AG04450 (cell line): Measurements from ENCODE around the gene GAREM1. TPM values are rescaled to one million over a fixed set of nuclear protein-coding genes. Genes with fewer than 3 reads are reported as not detected.
"Not testable (repeated sequence)": the region's sequence is repeated elsewhere in the genome, so short reads cannot be mapped to it uniquely, and the experiment has no call there.

Source experiments
- CTCF ChIA-PET: fragments of 300-600, 350-600 bp; formaldehyde crosslinking; extraction: SDS; loops from one replicate; lab custom pipeline; 2022; ENCODE audit warnings: antibody characterized with exemption, inconsistent platforms; lab: Charles Lee
- POLR2A ChIA-PET: fragments of 350-600 bp; formaldehyde crosslinking; extraction: SDS; loops from one replicate; lab custom pipeline; 2021; ENCODE audit warnings: antibody characterized with exemption, inconsistent platforms; lab: Yijun Ruan, JAX
- DNase-seq: peaks from one replicate; pipeline ENCODE4 v3.0.0-alpha.2; 2011; ENCODE audit warnings: low read depth, low spot score
- H3K27ac ChIP-seq: one replicate; pipeline ENCODE4 v1.5.1; 2012; ENCODE audit warnings: low read depth, low read length, control low read depth
- H3K27me3 ChIP-seq: one replicate; pipeline ENCODE4 v1.6.0; 2012; ENCODE audit warnings: low read length; ENCODE audit not compliant: control insufficient read depth, insufficient read depth
- H3K4me3 ChIP-seq: 2 replicates; pipeline ENCODE4 v1.5.1; 2011; ENCODE audit warnings: mild to moderate bottlenecking, low read depth, low read length, control low read depth
- H3K9me3 ChIP-seq: 2 replicates; pipeline ENCODE4 v1.5.1; 2012; ENCODE audit warnings: low read length; ENCODE audit not compliant: control insufficient read depth, insufficient read depth
- polyA plus RNA-seq: library from polyadenylated mRNA; depleted of rRNA; stranded (reverse); fragments of >200 nt; gene quantifications from 2 replicates; pipeline ENCODE4 v1.2.3, GENCODE V29; 2011
- TF ChIP-seq, protein P1 (sequence below): IDR thresholded peaks from 2 replicates; pipeline ENCODE4 v1.5.1; 2011; ENCODE audit warnings: low read depth, low read length, control low read depth, inconsistent platforms

The GAREM1 gene
- polyA plus RNA-seq, 1 experiment: 3.4 TPM

GRCh38 chr18:32476106-32476505, 5.4 kb upstream of the GAREM1 start:
- ChIA-PET POLR2A (no interaction called here), CTCF (interaction anchor here (8.5 kb wide), 1 partner anchor 197 kb away, joined by 608 read pairs; no protein-coding TSS in a partner anchor)
- H3K9me3 ChIP-seq: no peaks in the 10 kb centered on the region
- no peak for DNase-seq
- TF ChIP-seq, protein P1, sequence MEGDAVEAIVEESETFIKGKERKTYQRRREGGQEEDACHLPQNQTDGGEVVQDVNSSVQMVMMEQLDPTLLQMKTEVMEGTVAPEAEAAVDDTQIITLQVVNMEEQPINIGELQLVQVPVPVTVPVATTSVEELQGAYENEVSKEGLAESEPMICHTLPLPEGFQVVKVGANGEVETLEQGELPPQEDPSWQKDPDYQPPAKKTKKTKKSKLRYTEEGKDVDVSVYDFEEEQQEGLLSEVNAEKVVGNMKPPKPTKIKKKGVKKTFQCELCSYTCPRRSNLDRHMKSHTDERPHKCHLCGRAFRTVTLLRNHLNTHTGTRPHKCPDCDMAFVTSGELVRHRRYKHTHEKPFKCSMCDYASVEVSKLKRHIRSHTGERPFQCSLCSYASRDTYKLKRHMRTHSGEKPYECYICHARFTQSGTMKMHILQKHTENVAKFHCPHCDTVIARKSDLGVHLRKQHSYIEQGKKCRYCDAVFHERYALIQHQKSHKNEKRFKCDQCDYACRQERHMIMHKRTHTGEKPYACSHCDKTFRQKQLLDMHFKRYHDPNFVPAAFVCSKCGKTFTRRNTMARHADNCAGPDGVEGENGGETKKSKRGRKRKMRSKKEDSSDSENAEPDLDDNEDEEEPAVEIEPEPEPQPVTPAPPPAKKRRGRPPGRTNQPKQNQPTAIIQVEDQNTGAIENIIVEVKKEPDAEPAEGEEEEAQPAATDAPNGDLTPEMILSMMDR: no peak
- no peak overlapping the region for H3K27ac ChIP-seq
- no peak overlapping the region for H3K4me3 ChIP-seq
- H3K27me3 ChIP-seq: peaks cover 4% of the 10 kb centered on the region

- H3K27me3 ChIP-seq, H3K9me3 ChIP-seq, H3K27ac ChIP-seq, DNase-seq, H3K4me3 ChIP-seq, POLR2A ChIA-PET: not testable (repeated sequence)
- CTCF ChIA-PET: interaction anchor here (0.6 to 8.5 kb wide), 3 partner anchors 77 to 196 kb away, joined by 3 to 608 read pairs (median 3); no protein-coding TSS in a partner anchor
Observed at GRCh38 chr18:32475069-32475468, 4.4 kb upstream of the GAREM1 start.

DNA sequence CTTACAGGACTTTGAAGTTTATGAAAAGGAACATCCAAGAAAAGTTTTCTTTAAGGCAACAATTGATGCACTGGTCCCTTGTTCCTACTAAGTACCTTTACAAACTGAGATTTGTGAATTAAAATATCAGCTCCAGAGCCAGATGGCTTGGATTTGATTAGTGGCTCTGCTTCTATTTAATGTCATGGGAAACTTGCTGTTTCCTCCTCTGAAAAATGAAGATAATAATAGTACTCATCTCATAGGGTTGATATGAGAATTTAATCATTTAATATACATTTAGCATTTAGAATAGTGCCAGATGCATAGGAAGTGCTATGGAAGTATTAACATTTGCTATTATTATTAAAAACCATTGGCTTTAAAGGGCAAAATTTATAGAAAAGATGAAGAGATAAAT, 2.6 kb upstream of the GAREM1 start:
- Histone ChIP-seq H3K4me3 (no peak overlapping the region), H3K27ac (no peak overlapping the region), H3K9me3 (no peaks in the 10 kb centered on the region), H3K27me3 (peaks cover 4% of the 10 kb centered on the region)
- no peak for DNase-seq
- ChIA-PET CTCF (interaction anchor here (0.7 to 8.5 kb wide), 3 partner anchors 80 to 317 kb away, joined by 3 to 608 read pairs (median 65); no protein-coding TSS in a partner anchor), POLR2A (no interaction called here)
- TF ChIP-seq, protein P1: no peak

GRCh38 chr18:32472841-32473240, 2.2 kb upstream of the GAREM1 start:
- POLR2A ChIA-PET: no interaction called here

GRCh38 chr18:32470460-32470713, 295 bp downstream of the GAREM1 start:
- POLR2A ChIA-PET: interaction anchor here (0.6 to 1.6 kb wide), 7 partner anchors 121 to 527 kb away, joined by 3 to 7 read pairs (median 3); partner anchors contain the start of genes RNF125 and TRAPPC8
- peaks cover 4% of the 10 kb centered on the region for H3K27me3 ChIP-seq
- H3K9me3 ChIP-seq: no peaks in the 10 kb centered on the region
- TF ChIP-seq, protein P1: no peak
- CTCF ChIA-PET: interaction anchor here (0.5 to 8.5 kb wide), 72 partner anchors 9 to 378 kb away, joined by 3 to 608 read pairs (median 5); partner anchors contain the start of gene RNF138
- H3K27ac ChIP-seq: no peak overlapping the region
- DNase-seq: no peak
- H3K4me3 ChIP-seq: peak overlapping the region; percentile 68

More at GRCh38 chr18:32472841-32473240, 2.2 kb upstream of the GAREM1 start:
- Histone ChIP-seq H3K9me3 (no peaks in the 10 kb centered on the region), H3K27ac (no peak overlapping the region), H3K4me3 (no peak overlapping the region), H3K27me3 (peaks cover 4% of the 10 kb centered on the region)
- CTCF ChIA-PET: interaction anchor here (0.7 to 8.5 kb wide), 3 partner anchors 80 to 316 kb away, joined by 3 to 608 read pairs (median 65); no protein-coding TSS in a partner anchor
- TF ChIP-seq, protein P1: no peak
- DNase-seq: no peak
